ENCODE results near the gene ATP5F1E.

Gene ATP5F1E

DNA sequence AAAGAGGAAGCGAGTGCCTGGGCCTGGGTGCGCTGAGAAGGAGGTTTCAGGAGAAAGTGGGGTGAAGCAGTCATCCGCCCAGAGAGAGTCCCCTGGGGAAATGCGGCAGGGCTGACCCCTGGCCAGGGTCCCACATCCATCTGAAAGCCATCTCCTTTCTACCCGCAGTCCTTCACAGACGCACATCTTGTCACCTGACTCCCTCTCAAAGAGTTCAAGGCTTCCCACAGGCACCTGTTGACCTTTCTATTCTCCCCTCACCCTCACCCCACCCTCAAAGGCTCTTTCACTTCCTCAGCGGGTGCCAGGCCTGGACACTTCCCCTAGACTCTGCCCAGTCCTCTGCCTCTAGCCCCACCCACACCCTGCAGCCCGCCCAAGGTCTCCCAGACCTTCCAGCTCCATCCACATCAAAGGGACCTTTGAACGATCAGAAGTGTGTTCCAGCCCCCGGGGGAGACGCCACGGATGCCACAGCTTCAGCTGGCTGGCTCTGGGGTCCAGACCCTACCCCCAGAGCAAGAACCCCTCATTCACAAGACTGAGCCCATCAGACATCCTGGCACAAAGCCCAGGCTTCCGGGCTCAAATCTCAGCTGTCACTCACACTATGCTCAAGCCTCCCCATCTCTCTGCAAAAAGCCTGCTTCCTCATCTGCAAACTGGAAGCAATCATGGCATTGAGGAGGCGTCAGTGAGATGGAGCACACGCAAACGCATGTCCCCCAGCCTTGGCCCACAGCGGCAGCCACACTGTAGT, 27.2 kb downstream of the ATP5F1E start:
- peak; percentile 57 for DNase-seq

DNA sequence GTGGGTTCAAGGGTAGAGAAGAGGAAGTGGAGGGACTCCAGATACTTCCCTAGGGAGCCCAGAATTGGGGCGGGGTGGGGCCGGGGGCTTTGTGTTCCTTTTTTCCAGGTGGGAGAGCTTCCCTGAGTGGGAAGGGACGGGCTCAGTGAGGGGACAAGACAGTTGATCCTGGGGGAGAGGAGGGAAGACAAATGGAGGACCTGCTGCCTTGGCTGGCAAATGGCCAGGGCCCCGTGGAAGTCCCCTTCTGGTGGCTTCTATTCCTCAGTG, 27.7 kb downstream of the ATP5F1E start:
- peak; percentile 71 for DNase-seq

- DNase-seq, result no peak
These were observed 28.2 kb downstream of the ATP5F1E start for GRCh38 chr20:59003836-59004492.

- DNase-seq, result no peak
These were observed 29.2 kb downstream of the ATP5F1E start for GRCh38 chr20:59002874-59003399.

- DNase-seq, result no peak
These were observed 29.7 kb downstream of the ATP5F1E start for GRCh38 chr20:59002388-59002787.

GRCh38 chr20:59001449-59002171, 30.5 kb downstream of the ATP5F1E start:
- DNase-seq, result no peak

DNA sequence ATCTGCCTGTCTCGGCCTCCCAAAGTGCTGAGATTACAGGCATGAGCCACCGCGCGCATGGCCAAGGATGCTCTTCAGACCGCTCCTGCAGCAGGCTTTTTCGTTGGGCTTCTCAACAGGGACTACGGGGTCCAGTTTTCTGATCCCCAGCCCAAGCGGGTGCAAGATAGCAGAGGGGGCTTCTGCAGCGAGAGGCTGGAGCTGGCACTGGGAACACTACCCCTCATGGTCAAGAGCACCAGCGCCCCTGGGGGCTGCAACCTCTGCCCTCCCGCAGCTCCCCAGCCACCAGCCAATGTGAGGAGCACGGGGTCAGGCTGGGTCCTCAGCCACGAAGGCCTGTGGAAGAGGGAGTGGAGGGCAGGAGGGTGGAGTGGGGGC, 31.1 kb downstream of the ATP5F1E start:
- no peak for DNase-seq

GRCh38 chr20:59000326-59000725, 31.8 kb downstream of the ATP5F1E start:
- DNase-seq, result no peak

- no peak for DNase-seq
These were observed 33.5 kb downstream of the ATP5F1E start for GRCh38 chr20:58998656-58999055.

DNA sequence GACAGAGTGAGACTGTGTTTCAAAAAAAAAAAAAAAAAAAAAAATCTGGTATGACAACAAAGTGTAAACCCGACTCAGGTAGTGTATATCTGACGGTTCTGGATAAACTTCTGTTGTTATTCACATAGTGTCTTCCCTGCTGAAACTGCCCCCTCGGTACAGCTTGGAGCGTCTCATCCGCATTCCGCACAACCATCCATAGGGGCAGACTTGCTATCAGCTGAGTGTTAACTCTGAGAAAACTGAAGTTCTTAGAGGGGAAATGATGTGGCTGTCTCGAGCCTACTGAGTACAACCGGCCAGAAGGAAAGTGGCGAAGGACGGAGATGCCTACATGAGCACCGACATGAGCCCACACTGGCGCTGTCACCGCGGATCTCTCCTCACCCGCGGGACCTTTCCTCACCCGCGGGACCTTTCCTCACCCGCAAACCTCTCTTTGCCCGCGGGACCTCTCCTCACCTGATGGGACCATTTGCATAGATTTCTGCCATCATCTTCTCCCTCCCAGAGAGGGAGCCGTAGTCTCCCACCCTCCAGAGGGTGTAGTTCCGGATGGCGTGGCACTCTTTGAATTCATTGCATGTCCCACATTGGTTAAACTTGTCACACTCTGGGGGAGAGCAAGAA, 34.9 kb downstream of the ATP5F1E start:
- no peak for DNase-seq

- DNase-seq, result no peak
These were observed 35.9 kb downstream of the ATP5F1E start for GRCh38 chr20:58996226-58996611.

DNA sequence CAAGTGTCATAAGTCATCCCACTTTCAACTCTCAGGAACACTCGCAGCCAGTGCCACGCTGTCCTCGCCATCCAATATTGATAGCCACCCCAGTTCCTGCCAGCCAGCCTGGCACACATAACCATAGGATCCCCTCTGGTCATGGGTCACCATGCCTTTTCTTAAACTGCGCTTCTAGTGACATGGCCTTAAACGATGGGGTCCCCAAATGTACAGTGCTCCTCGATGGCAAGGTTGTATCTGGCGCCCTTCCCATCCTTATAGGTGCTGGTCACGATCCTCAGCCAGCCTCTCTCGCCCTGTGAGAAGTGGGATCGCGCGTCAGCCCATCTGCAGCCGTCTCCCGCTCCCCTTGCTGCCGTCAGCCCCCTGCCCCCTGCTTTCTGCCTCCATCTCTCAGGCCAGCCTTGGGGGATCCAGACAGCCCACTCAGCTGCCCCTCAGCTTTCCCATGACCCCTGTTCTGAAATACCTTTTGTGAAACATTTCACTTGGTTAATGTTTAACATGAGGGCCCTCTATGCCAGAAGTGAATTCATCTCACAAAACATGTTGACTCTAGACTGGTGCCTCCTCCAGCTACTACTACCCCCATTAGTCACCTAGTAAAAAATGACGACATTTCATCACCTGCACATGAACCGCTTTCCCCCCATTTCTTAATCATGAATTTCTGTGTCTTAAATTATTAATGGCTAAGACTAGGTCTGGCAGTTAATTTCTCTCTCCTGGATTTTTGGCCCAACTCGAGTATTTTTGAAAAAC, 36.5 kb downstream of the ATP5F1E start:
- no peak for DNase-seq

GRCh38 chr20:58994390-58995159, 37.6 kb downstream of the ATP5F1E start:
- no peak for DNase-seq

- no peak for DNase-seq
These were observed 38.5 kb downstream of the ATP5F1E start for GRCh38 chr20:58993332-58994248.

GRCh38 chr20:58992911-58993310, 39.2 kb downstream of the ATP5F1E start:
- no peak for DNase-seq

GRCh38 chr20:58991715-58992114, 40.4 kb downstream of the ATP5F1E start:
- DNase-seq, result no peak

- no peak for DNase-seq
These were observed 41.3 kb downstream of the ATP5F1E start for GRCh38 chr20:58990651-58991445.

GRCh38 chr20:58989196-58989595, 42.9 kb downstream of the ATP5F1E start:
- DNase-seq, result no peak

GRCh38 chr20:58988565-58988882, 43.6 kb downstream of the ATP5F1E start:
- no peak for DNase-seq

Data from CD4-positive, alpha-beta T cell treated with Interleukin-17A for 1 hour (primary cell).